UCSD-AML1 (cell line): ENCODE data around the gene PTPRG.

ENCODE experiments used
- DNase-seq: peaks from one replicate; lab custom pipeline; 2025; ENCODE audit not compliant: unreplicated experiment; lab: John Stamatoyannopoulos, UW

The PTPRG gene

GRCh38 chr3:62201438-62202035 lies 640.2 kb downstream of the PTPRG start:
- DNase-seq, result no peak

GRCh38 chr3:62203152-62203551 lies 641.8 kb downstream of the PTPRG start:
- DNase-seq, result no peak

DNA sequence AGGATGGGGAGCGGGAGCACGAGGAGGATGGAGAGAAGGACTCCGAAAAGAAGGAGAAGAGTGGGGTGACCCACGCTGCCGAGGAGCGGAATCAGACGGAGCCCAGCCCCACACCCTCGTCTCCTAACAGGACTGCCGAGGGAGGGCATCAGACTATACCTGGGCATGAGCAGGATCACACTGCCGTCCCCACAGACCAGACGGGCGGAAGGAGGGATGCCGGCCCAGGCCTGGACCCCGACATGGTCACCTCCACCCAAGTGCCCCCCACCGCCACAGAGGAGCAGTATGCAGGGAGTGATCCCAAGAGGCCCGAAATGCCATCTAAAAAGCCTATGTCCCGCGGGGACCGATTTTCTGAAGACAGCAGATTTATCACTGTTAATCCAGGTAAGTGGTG lies 642.2 kb downstream of the PTPRG start:
- no peak for DNase-seq

DNA sequence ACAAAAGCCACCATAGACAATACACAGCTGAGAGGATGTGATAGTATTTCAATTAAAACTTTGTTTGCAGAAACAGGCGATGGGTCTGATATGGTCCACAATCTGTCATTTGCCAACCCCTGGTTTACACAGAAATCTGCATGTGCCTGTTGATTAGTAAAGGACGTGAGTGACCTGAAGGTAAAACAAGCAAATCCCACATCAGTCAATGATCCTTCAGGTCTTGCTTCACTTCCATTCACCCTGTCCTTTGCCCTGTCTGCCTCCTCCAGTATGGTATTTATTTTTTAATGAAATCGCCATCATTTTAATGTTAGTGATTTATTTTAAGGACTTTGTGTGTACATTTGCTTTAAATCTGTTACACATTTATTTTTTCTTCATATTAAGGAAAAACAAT lies 645.8 kb downstream of the PTPRG start:
- DNase-seq, result no peak

DNA sequence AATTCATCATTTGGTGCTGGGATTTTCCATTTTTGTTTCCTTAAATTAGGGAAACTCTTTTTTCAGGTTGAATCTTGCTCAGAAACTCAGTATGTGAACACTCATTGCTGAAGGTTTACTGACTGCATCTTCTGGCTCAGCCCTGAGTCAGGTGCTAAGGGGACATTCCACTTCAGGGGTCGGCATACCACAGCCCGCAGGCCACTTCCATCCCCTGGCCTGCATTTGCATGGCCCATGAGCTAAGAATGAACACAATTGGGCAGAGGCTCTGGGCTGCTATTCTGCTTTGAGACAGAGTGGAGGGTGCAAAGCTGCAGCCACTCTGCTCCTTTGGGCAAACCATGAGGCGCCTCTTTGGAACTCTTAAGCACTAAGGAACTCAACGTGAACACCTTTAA lies 647.0 kb downstream of the PTPRG start:
- no peak for DNase-seq

- DNase-seq, result no peak
These were observed 647.7 kb downstream of the PTPRG start for GRCh38 chr3:62209101-62209500.

GRCh38 chr3:62210011-62210410 lies 648.6 kb downstream of the PTPRG start:
- no peak for DNase-seq

- no peak for DNase-seq
These were observed 650.5 kb downstream of the PTPRG start for GRCh38 chr3:62211675-62212429.

- no peak for DNase-seq
These were observed 653.5 kb downstream of the PTPRG start for GRCh38 chr3:62214850-62215249.

DNA sequence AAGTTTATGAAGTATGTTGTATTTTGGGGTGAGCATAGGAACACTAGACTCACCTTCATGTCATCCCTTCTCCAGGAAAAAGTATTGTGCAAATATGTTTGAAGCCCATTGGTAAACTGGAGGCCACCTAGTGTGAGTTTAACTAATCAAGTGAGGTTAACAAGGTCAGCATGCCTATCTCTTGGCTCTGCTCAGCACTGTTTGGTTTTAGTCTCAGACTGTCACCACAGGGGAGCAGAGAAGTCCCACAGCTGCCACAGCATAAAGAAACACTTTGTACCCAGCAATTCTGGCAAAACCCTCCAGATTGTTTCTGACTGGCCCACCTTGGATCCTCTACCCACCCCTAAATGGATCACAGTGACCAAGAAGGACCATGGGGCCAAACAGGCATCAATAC lies 659.2 kb downstream of the PTPRG start:
- DNase-seq, result no peak

DNA sequence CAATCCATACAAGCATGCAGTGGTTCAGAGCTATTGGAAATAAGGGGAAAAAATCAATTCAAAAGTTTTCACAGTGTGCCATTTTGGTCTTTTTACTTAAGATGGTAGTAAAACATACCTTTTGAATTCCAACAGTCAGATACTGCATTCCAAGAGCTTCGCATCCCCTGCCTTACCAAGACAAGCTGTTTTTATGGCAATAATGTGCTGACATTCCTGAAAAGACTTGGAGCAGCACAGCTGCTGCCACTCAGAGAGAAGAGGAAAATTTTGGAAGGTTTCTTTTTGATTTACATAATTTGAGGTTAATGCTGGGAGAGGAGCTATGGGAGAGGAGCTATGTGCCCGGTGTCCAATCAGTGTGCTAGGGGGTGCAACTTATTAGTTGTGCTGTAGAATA lies 663.7 kb downstream of the PTPRG start:
- no peak for DNase-seq

GRCh38 chr3:62226601-62227339 lies 665.4 kb downstream of the PTPRG start:
- no peak for DNase-seq

DNA sequence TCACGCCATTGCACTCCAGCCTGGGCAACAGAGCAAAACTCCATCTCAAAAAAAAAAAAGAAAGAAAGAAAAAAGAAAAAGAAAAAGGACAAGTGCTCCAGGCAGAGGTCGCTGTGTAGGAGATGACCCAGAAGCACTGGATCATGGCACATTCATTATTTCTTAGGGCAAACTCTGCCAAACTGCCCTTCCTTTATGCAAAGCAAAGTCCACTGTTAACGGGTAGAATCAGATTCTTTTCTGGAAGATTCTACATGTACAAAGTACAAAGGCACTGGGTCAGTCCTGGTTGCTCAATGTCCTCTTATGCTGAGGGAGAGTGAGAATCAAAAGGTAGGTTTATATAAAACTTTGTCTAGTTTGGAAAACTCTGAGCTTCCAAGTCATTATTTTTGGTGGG lies 667.1 kb downstream of the PTPRG start:
- DNase-seq, result no peak

GRCh38 chr3:62229211-62229610 lies 667.8 kb downstream of the PTPRG start:
- no peak for DNase-seq

DNA sequence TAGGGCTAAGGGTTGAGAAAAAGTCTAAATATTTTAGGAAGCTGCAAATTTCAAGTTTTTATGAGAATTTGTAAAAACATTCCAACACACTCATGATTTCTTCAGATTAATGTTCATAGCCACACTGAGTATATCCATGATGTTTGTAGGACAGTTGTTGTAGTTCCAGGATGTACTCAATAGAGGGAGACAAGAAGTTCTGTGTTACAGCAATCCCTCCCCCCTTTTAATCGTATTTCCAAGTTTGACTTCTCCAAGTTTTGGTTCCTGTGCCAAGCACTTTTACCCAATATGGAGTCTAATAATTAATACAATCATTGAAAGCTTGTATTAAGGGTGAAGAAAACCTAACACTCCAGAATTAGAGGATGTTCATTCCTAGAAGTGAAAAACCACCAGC lies 668.5 kb downstream of the PTPRG start:
- no peak for DNase-seq

DNA sequence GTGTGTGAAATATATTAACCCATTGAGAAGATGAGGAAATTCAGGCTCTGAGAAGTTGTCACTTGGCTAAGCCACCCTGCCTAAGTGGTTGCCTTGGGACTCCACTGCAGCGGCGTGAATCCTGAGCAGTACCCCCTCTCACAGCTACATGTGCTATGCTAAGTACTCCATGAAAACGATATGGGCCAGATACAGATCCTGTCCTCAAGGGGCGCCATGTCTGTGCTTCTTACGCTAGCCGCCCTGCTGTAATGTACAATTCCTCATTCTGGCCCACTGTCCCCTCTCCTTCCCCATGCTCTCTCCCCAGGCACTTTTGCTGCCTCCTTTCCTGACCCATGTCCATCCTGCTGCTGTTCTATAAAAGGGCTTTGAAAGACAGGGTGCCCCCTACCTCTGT lies 671.7 kb downstream of the PTPRG start:
- no peak for DNase-seq

DNA sequence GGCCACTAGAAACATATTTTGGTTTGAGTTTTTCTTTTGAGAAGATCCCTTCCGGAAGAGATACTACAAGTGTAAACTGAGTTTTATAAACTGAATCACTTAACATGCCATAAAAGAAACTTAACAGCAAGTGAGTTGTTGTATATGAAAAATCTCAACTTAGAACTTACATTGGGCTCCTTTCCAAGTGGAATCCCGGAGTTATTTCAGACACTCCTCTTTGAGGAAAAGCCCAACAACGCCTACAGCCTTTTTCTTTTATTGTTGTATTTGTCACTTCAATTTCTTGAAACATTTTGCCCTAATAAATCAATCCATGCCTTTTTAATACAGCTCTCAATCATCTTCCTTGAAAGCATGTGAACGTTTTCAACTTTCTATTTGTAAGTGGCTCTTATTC lies 674.6 kb downstream of the PTPRG start:
- no peak for DNase-seq

GRCh38 chr3:62237286-62237948 lies 676.0 kb downstream of the PTPRG start:
- no peak for DNase-seq

DNA sequence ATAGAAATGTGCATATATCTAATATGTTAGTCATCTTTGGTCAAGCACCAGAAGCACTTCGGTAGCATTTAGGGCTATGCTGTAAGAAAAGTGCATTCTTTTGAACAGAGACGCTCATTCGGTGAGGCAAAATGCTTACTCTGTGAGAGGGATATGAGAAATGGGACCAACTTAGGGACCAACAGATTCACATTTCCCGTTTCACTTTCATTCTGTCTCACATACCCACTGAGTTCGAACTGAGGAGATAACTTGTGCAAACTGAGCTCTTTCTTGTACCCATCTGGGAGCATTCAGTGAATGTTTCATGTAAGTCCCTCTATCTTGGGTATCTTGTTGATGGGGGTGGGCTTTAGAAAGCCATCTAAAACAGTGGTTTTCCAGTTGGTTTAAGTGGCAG lies 676.6 kb downstream of the PTPRG start:
- no peak for DNase-seq

DNA sequence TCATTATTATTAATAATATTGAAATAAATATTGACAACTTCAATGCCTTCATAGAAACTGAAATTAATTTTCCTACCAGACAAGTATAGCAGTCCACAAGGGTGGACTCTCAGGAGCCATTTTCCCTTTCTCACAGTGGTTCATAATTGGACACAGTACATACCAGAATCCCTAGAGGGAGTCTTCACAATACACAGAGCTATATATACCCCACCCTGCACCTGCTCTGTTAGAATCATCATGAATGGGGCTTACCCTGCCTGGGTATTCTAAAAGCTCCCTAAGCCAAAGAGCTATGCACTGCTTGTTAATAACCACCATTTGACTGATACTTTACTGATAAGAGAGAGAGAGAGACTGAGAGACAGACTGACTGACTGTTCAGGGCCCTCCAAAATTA lies 677.1 kb downstream of the PTPRG start:
- no peak for DNase-seq

DNA sequence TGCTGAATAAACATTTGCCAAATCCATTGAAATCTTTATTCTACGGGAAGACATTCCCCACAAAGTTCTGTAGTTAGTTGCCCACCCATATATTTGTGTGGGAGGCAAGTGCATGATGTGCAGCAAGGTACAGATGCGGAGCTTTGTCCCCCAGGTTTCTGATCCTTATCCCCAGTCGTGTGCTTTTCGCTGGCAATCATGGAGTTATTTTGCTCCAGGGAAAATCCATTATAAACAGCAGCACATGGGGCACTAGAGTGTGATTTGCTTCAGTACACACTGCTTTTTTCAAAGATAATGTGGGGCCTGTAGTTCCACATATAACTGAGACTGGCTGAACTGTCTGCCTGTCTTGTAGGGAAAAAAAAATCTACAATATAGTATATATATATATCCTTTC lies 679.9 kb downstream of the PTPRG start:
- no peak for DNase-seq
